Measurements from ENCODE around the gene ZPR1. TPM values are rescaled to one million over a fixed set of nuclear protein-coding genes. Genes with fewer than 3 reads are reported as not detected.
"Not testable (repeated sequence)": the region's sequence is repeated elsewhere in the genome, so short reads cannot be mapped to it uniquely, and the experiment has no call there.

ZPR1 gene
- total RNA-seq, 1 experiment from 2014 or later: 71.9 TPM

DNA sequence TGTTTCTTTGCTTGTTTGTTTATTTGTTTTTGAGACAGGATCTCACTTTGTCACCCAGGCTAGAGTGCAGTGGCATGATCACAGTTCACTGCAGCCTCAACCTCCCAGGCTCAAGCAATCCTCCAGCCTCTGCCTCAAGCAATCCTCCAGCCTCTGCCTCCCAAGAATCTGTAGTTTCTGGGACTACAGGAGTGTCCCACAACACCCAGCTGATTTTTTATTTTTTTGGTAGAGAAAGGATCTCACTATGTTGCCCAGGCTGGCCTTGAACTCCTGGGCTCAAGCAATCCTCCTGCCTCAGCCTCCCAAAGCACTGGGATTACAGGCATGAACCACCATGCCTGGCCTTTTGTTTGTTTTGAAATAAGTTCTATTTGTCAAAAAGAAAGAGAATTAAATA, 13.8 kb upstream of the ZPR1 start:
- DNase-seq (ENCODE audit: low read depth, low spot score); in situ Hi-C loops (cut with HindIII; ENCODE audit: low pct_unique_long_range_greater_than_20kb, low sequenced_read_pairs): not testable (repeated sequence)

- no peak for DNase-seq (ENCODE audit: low read depth, low spot score)
- in situ Hi-C loops (cut with HindIII; ENCODE audit: low pct_unique_long_range_greater_than_20kb, low sequenced_read_pairs): no loop called here
Measured at GRCh38 chr11:116800610-116801009, 12.8 kb upstream of the ZPR1 start.

DNA sequence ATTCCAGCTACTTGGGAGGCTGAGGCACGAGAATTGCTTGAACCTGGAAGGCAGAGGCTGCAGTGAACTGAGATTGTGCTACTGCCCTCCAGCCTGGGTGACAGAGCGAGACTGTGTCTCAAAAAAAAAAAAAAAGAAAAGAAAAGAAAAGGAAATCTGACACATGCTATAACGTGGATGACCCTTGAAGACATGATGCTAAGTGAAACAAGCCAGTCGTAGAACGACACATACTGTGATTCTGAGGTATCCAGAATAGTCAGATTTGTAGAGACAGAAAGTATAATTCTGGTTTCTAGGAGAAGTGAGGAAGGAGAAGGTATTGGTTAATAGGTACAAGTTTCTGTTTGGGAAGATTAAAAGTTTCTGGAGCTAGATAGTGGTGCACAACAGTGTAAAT, 10.5 kb upstream of the ZPR1 start:
- no peak for DNase-seq (ENCODE audit: low read depth, low spot score)
- in situ Hi-C loops (cut with HindIII; ENCODE audit: low pct_unique_long_range_greater_than_20kb, low sequenced_read_pairs): no loop called here

GRCh38 chr11:116797816-116798215, 10.0 kb upstream of the ZPR1 start:
- in situ Hi-C loops (cut with HindIII; ENCODE audit: low pct_unique_long_range_greater_than_20kb, low sequenced_read_pairs): no loop called here
- DNase-seq (ENCODE audit: low read depth, low spot score): no peak

DNA sequence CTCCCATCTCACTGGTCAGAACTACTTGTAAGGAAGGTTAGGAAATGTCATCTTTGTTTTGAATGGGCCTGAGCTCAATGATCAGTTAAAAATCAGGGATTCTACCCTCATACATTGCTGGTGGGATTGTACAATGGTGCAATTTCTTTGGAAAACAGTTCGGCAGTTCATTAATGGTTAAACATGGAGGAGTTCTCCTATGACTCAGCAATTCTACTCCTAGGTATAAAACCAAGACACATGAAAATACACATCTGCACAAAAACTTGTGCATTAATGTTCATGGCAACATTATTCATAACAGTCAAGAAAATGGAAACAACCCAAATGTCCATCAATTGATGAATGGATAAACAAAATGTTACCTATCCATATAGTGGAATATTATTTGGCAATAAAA, 8.7 kb upstream of the ZPR1 start:
- DNase-seq (ENCODE audit: low read depth, low spot score): no peak
- in situ Hi-C loops (cut with HindIII; ENCODE audit: low pct_unique_long_range_greater_than_20kb, low sequenced_read_pairs): no loop called here

- DNase-seq (ENCODE audit: low read depth, low spot score): no peak
- in situ Hi-C loops (cut with HindIII; ENCODE audit: low pct_unique_long_range_greater_than_20kb, low sequenced_read_pairs): no loop called here
Measured at GRCh38 chr11:116794851-116795250, 7.0 kb upstream of the ZPR1 start.

DNA sequence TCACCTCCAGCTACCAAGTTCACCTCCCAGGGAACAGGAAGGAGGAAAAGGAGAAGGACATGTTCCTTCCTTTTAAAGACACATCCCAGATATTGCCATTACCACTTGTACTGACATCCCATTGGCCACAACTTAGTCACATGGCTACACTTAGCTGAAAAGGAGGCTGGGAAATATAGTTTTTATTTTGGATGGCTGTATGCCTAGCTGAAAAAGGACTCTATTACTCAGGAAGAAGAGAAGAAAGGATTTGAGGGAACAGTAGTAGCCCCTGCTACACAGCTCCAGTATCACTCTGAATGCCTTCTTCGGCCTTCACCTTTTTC, 5.9 kb upstream of the ZPR1 start:
- peak; percentile 32 for DNase-seq (ENCODE audit: low read depth, low spot score)
- in situ Hi-C loops (cut with HindIII; ENCODE audit: low pct_unique_long_range_greater_than_20kb, low sequenced_read_pairs): no loop called here

GRCh38 chr11:116792869-116793771, 5.3 kb upstream of the ZPR1 start:
- in situ Hi-C loops (cut with HindIII; ENCODE audit: low pct_unique_long_range_greater_than_20kb, low sequenced_read_pairs): no loop called here
- DNase-seq (ENCODE audit: low read depth, low spot score): no peak

- in situ Hi-C loops (cut with HindIII; ENCODE audit: low pct_unique_long_range_greater_than_20kb, low sequenced_read_pairs): no loop called here
- DNase-seq (ENCODE audit: low read depth, low spot score): no peak
Measured at GRCh38 chr11:116792144-116792868, 4.5 kb upstream of the ZPR1 start.

DNA sequence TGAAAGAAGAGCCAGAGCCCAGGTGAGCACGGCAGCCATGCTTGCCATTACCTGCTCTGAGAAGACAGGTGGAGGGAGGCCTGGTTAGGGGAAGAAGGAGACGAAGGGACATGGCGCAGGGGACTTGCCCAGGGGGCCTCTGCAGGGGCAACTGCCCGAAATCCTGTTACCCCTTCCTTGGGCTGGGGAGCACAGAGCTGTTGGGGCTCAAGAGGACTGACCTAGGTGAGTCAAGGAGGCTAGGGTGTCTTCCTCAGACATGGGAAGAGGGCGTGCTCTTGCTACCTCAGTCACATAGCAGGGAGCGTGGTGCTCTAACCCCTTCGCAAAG, 4.0 kb upstream of the ZPR1 start, which contains the start of gene APOA5:
APOA5 (minus strand) TSS at position 67 of the 331 bp plus-strand sequence; CDS start at position 48, 19 bp downstream.
- no peak for DNase-seq (ENCODE audit: low read depth, low spot score)
- in situ Hi-C loops (cut with HindIII; ENCODE audit: low pct_unique_long_range_greater_than_20kb, low sequenced_read_pairs): no loop called here

DNA sequence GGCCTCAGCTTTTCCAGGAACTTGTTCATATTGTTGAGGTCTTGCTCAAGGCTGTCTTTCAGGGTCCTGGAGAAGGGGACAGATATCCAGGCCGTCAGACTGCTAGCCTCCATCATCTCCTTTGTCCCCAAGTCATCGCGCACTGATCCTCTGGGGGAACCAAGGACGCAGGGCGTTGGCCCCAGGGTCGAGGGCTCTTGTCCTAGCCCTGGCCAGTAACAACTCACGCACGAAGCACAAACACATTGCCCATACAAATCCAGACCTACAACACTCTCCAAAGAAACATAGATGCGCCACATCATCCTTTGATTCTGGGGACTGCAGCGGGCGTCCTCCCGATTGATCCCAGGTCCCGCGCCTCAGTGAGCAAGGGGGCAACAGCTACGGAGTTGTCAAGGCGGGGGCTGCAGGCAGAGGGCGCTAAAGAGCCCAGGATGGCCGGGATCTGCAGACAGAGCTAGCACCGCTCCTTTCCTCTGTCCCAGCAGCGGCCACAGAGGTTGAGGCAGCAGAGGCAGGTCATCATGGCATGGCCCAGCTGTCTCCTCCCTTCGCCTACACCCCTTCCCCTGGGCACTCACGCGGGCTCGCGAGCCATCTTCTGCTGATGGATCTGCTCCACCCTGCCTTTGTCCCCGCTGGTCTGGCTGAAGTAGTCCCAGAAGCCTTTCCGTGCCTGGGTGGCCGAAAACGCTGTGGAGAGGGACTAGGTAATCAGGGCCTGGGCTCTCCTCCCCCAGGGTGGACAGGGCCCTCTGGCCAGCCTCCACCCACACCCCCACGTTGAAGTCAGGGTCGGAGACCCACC, 3.4 kb upstream of the ZPR1 start:
- in situ Hi-C loops (cut with HindIII; ENCODE audit: low pct_unique_long_range_greater_than_20kb, low sequenced_read_pairs): no loop called here

DNA sequence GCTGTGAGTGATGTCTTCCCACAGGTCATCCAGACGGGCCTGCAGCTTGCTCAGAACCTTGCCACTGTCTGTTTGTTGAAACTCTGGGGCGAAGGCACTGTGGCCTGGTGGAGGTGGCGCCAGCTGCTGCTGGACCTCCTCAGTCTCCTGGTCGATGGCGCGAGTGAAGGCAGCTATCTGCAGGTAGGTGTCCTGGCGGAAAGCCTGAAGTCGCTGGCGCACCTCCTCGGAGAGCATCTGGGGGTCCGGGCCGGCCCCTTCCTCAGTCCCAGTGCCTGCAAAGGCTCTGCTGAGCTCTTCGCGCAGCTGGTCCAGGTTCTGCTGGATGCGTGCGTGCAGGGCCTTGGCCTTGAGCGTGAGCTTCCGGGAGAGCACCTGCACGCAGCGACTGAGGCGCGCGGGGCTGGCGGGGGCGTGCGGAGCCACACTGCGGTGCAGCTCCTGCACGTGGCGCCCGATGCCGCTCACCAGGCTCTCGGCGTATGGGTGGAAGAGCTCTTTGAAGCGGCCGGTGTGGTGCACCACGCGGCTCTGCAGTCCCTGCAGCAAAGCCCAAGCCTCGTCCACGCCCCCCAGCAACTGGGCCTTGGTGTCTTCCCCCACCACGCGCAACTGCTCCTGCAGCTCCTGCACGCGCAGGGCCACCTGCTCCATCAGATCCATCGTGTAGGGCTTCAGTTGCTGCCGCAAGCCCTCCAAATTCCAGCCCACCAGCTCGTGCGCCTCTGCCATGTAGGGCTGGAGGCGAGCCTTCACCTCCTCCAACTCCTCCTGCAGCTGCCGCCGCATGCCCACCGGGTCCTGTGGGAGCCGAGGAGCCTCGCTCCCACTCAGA, 2.6 kb upstream of the ZPR1 start:
- in situ Hi-C loops (cut with HindIII; ENCODE audit: low pct_unique_long_range_greater_than_20kb, low sequenced_read_pairs): no loop called here
- no peak for DNase-seq (ENCODE audit: low read depth, low spot score)

More for the DNA sequence above, 3.4 kb upstream of the ZPR1 start:
- peak; percentile 66 for DNase-seq (ENCODE audit: low read depth, low spot score)

DNA sequence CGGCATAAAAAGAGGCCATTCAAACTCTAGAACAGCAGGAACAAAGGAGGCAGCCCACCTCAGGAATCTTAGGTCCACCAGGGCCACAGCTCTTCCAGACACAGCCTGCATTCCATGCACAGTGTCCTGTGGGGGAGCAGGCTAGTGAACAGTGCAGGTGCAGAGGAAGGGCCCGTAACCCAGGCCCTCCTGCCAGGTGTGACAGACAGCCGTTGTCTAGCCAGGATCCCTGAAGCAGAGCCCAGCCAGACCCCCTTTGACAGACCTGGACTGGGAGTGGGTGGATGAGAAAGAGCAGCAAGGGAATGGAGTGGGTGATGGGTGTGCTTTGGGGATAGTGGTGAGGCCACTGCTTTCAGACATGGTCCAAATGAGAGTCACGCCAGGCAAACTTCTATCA, 1.2 kb upstream of the ZPR1 start:
- in situ Hi-C loops (cut with HindIII; ENCODE audit: low pct_unique_long_range_greater_than_20kb, low sequenced_read_pairs): no loop called here
- no peak for DNase-seq (ENCODE audit: low read depth, low spot score)

DNA sequence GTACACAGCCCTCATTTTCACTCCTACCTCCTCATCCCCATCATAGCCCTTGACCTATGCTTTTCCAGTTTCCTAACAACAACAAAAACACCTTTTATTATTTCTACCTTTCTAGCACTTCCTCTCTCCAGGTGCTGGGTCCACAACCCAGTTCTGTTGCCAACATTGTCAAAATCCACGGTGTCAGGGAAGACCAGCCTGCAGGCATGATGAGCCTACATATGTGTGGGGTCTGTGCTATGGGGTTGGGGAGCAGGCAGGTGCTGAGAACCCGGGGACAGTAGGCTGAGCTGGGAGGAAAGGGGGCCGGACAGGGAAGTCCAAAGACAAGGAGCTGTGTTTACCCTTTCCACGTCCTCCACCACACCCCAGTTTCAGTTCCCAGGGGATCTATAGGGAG, 711 bp upstream of the ZPR1 start:
- in situ Hi-C loops (cut with HindIII; ENCODE audit: low pct_unique_long_range_greater_than_20kb, low sequenced_read_pairs): no loop called here
- DNase-seq (ENCODE audit: low read depth, low spot score): no peak

GRCh38 chr11:116787436-116787785, 412 bp downstream of the ZPR1 start:
- DNase-seq (ENCODE audit: low read depth, low spot score): no peak
- in situ Hi-C loops (cut with HindIII; ENCODE audit: low pct_unique_long_range_greater_than_20kb, low sequenced_read_pairs): no loop called here

- in situ Hi-C loops (cut with HindIII; ENCODE audit: low pct_unique_long_range_greater_than_20kb, low sequenced_read_pairs): no loop called here
- no peak for DNase-seq (ENCODE audit: low read depth, low spot score)
Measured at GRCh38 chr11:116786966-116787365, 857 bp downstream of the ZPR1 start.

GRCh38 chr11:116786326-116786725, 1.5 kb downstream of the ZPR1 start:
- in situ Hi-C loops (cut with HindIII; ENCODE audit: low pct_unique_long_range_greater_than_20kb, low sequenced_read_pairs): no loop called here
- no peak for DNase-seq (ENCODE audit: low read depth, low spot score)

GRCh38 chr11:116782728-116783127, 5.1 kb downstream of the ZPR1 start:
- DNase-seq (ENCODE audit: low read depth, low spot score): no peak
- in situ Hi-C loops (cut with HindIII; ENCODE audit: low pct_unique_long_range_greater_than_20kb, low sequenced_read_pairs): no loop called here
